Activated CD8-positive, alpha-beta T cell treated with anti-CD3 and anti-CD28 coated beads for 36 hours (primary cell): ENCODE measurements around the gene NHLRC3. TPM values are rescaled to one million over a fixed set of nuclear protein-coding genes. Genes with fewer than 3 reads are reported as not detected.
"Not testable (repeated sequence)": the region's sequence is repeated elsewhere in the genome, so short reads cannot be mapped to it uniquely, and the experiment has no call there.

Experiments used
- ATAC-seq: fragments of 200-7000 bp; cut with Tn5 transposase; one replicate; pipeline ENCODE4 v1.10.0; 2021; ENCODE audit warnings: mild to moderate bottlenecking, moderate library complexity
- CTCF ChIA-PET: fragments of 350-600 bp; sonication (Branson Sonifier 250); formaldehyde crosslinking; loops from one replicate; lab custom pipeline; 2021; ENCODE audit warnings: antibody characterized with exemption; lab: Charles Lee
- POLR2A ChIA-PET: fragments of 350-600 bp; sonication (Branson Sonifier 250); formaldehyde crosslinking; loops from one replicate; lab custom pipeline; 2021; ENCODE audit warnings: antibody characterized with exemption; lab: Charles Lee
- DNase-seq: peaks from one replicate; pipeline ENCODE4 v3.0.0-alpha.2; 2020
- H3K27ac Mint-ChIP-seq: one replicate; pipeline ENCODE4 v1.8.0; 2021; ENCODE audit warnings: mild to moderate bottlenecking, mixed read lengths
- H3K27me3 Mint-ChIP-seq: one replicate; pipeline ENCODE4 v1.8.0; 2021; ENCODE audit warnings: mixed read lengths
- H3K36me3 Mint-ChIP-seq: one replicate; pipeline ENCODE4 v1.8.0; 2021; ENCODE audit warnings: low read depth, mixed read lengths
- H3K4me1 Mint-ChIP-seq: one replicate; pipeline ENCODE4 v1.8.0; 2021; ENCODE audit warnings: low read depth, mixed read lengths
- H3K4me3 Mint-ChIP-seq: one replicate; pipeline ENCODE4 v1.8.0; 2021; ENCODE audit warnings: mild to moderate bottlenecking, moderate library complexity, mixed read lengths
- H3K9me3 Mint-ChIP-seq: one replicate; pipeline ENCODE4 v1.8.0; 2021; ENCODE audit warnings: mixed read lengths
- CTCF ChIP-seq: fragments of 200-600 bp; IDR thresholded peaks from one replicate; pipeline ENCODE4 v1.8.0; 2022; ENCODE audit warnings: antibody characterized with exemption, mild to moderate bottlenecking
- intact Hi-C: fragments of 100-400 bp; cut with micrococcal nuclease; formaldehyde crosslinking; loops from one replicate; pipeline ENCODE4 v1.10.0; 2022
- total RNA-seq, 2 experiments: library from RNA; stranded (reverse); gene quantifications; one replicate each; pipeline ENCODE4 v1.2.3, GENCODE V29; 2021

Gene NHLRC3
- 10 to 100 TPM; 17.5 to 17.9 TPM for total RNA-seq

GRCh38 chr13:39037880-39038568 is at the start of gene NHLRC3, which contains the start of gene PROSER1:
Gene NHLRC3, plus strand, starts transcription at chr13:39038456. Its CDS starts 184 bp downstream, at chr13:39038640.
Gene PROSER1, minus strand, starts transcription at chr13:39038089. Its CDS starts 847 bp downstream, at chr13:39037242.
- DNase-seq (peak; percentile 93), ATAC-seq (peak; percentile 87)
- Mint-ChIP-seq H3K9me3 (no peaks in the 10 kb centered on the region), H3K4me1 (peaks cover 45% of the 10 kb centered on the region), H3K27ac (peak within 1 kb of the TSS; percentile 99), H3K36me3 (peaks cover 42% of the 10 kb centered on the region), H3K27me3 (no peaks in the 10 kb centered on the region), H3K4me3 (peak within 1 kb of the TSS; percentile 100)
- no peak for TF ChIP-seq CTCF
- ChIA-PET CTCF (interaction anchor here (1.1 to 2.7 kb wide), 4 partner anchors 10 to 574 kb away, joined by 3 to 16 read pairs (median 7); no protein-coding TSS in a partner anchor), POLR2A (interaction anchor here (0.6 to 2.6 kb wide), 13 partner anchors 8 to 689 kb away, joined by 3 to 8 read pairs (median 4); partner anchors contain the start of gene UFM1)
- intact Hi-C loops = no loop called here

- POLR2A ChIA-PET = no interaction called here
These were observed 47.6 kb upstream of the NHLRC3 start, which contains the start of gene STOML3 for GRCh38 chr13:38990693-38991092. Gene STOML3, minus strand, starts transcription at chr13:38990831. Its CDS starts 110 bp downstream, at chr13:38990721.

GRCh38 chr13:38993381-38993780 is 44.9 kb upstream of the NHLRC3 start:
- ATAC-seq (no peak), DNase-seq (no peak)
- H3K4me3 Mint-ChIP-seq = no peak overlapping the region
- H3K36me3 Mint-ChIP-seq = no peaks in the 10 kb centered on the region
- ChIA-PET POLR2A (no interaction called here), CTCF (interaction anchor here (0.8 kb wide), 1 partner anchor 23 kb away, joined by 3 read pairs; no protein-coding TSS in a partner anchor)
- peaks cover 2% of the 10 kb centered on the region for H3K27me3 Mint-ChIP-seq
- no peaks in the 10 kb centered on the region for H3K9me3 Mint-ChIP-seq
- TF ChIP-seq CTCF = no peak
- H3K27ac Mint-ChIP-seq = no peak overlapping the region
- intact Hi-C loops = no loop called here
- H3K4me1 Mint-ChIP-seq = peaks cover 3% of the 10 kb centered on the region

More at GRCh38 chr13:38990693-38991092, 47.6 kb upstream of the NHLRC3 start, which contains the start of gene STOML3:
- CTCF ChIA-PET = no interaction called here
- TF ChIP-seq CTCF = no peak
- H3K36me3 Mint-ChIP-seq = no peaks in the 10 kb centered on the region
- intact Hi-C loops = no loop called here
- no peak within 1 kb of the TSS for H3K27ac Mint-ChIP-seq
- no peak within 1 kb of the TSS for H3K4me3 Mint-ChIP-seq
- peaks cover 2% of the 10 kb centered on the region for H3K27me3 Mint-ChIP-seq
- H3K9me3 Mint-ChIP-seq = no peaks in the 10 kb centered on the region
- H3K4me1 Mint-ChIP-seq = peaks cover 3% of the 10 kb centered on the region
- DNase-seq (no peak), ATAC-seq (no peak)

- POLR2A ChIA-PET = no interaction called here
- no peaks in the 10 kb centered on the region for H3K9me3 Mint-ChIP-seq
- DNase-seq (no peak), ATAC-seq (no peak)
- H3K36me3 Mint-ChIP-seq = no peaks in the 10 kb centered on the region
- H3K27me3 Mint-ChIP-seq = peaks cover 2% of the 10 kb centered on the region
- TF ChIP-seq CTCF = no peak
- peaks cover 2% of the 10 kb centered on the region for H3K4me1 Mint-ChIP-seq
- no peak overlapping the region for H3K27ac Mint-ChIP-seq
- intact Hi-C loops = no loop called here
- H3K4me3 Mint-ChIP-seq = no peak overlapping the region
- CTCF ChIA-PET = no interaction called here
These were observed 39.5 kb upstream of the NHLRC3 start for GRCh38 chr13:38998739-38999138.

- intact Hi-C loops, ATAC-seq, H3K4me3 Mint-ChIP-seq, H3K27ac Mint-ChIP-seq, POLR2A ChIA-PET, CTCF ChIA-PET, H3K9me3 Mint-ChIP-seq, H3K27me3 Mint-ChIP-seq, DNase-seq, H3K4me1 Mint-ChIP-seq: not testable (repeated sequence)
- H3K36me3 Mint-ChIP-seq = peaks cover 31% of the 10 kb centered on the region
These were observed 31.7 kb upstream of the NHLRC3 start for GRCh38 chr13:39006371-39007111.
